Occipital lobe (tissue), 2 donors: ENCODE results near the gene P4HA2. TPM values are rescaled to one million over a fixed set of nuclear protein-coding genes. Genes with fewer than 3 reads are reported as not detected.

Source experiments
- DNase-seq: peaks from one replicate; lab custom pipeline; 2025; lab: John Stamatoyannopoulos, UW
- total RNA-seq: library from RNA; depleted of rRNA; stranded (reverse); fragments of >200 nt; gene quantifications from one replicate; pipeline ENCODE4 v1.2.3, GENCODE V29; 2014

P4HA2 gene
- total RNA-seq, 1 donor from 2014 or later = 15.3 TPM

GRCh38 chr5:132250547-132250946 lies 22.9 kb upstream of the P4HA2 start:
- no peak for DNase-seq

DNA sequence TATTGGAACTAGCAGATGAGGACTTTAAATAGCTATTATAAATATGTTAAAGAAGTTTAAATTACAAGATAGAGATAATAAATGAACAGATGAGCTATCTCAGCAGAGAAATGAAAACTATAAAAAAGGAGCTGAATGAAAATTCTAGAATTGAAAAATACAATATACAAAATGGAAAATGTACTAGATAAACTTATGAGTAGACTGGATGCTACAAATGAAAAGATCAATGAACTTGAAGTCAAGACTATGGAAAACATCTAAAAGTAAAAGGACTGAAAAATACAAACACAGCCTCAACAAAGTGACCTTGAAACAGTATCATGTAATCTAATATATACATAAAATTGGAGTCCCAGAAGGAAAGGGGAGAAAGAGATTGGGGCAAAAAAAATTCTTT lies 19.2 kb upstream of the P4HA2 start:
- no peak for DNase-seq

DNA sequence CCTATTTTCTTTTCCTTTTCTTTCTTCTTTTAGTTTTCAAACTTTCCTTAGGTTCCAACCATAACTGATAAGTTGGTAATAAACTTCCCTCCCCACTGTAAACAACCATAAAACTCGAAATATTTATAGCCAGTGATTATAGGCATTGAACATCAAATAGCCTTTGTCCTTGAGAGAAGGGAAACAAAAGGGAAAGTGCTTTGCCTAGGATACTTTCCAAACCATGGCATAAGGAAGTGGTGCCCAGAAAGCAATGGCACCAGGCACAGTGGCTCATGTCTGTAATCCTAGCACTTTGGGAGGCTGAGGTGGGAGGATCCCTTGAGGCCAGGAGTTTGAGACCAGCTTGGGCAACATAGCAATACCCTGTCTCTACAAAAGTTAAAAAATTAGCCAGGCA lies 17.9 kb upstream of the P4HA2 start:
- DNase-seq = no peak

- DNase-seq = no peak
These were observed 15.8 kb upstream of the P4HA2 start for GRCh38 chr5:132243366-132243977.

DNA sequence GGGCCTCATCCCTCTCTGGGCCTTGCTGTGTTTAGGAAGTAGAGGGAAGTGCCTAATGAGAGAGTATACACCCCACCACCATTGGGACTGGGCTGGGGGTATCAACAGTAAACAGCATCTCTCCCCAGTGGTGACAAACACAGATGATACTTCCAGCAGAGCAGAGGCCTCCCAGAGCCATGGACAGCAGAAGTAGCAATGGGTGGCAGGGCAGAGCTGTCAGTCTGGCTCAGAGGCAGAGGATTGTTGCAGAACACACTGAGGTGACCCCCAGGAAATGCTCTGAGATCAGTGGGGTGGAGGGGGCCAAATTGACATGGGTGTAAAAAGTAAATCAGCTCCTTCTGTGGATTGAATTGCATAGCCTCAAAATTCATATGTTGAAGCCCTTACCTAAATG lies 12.1 kb upstream of the P4HA2 start:
- DNase-seq = no peak

DNA sequence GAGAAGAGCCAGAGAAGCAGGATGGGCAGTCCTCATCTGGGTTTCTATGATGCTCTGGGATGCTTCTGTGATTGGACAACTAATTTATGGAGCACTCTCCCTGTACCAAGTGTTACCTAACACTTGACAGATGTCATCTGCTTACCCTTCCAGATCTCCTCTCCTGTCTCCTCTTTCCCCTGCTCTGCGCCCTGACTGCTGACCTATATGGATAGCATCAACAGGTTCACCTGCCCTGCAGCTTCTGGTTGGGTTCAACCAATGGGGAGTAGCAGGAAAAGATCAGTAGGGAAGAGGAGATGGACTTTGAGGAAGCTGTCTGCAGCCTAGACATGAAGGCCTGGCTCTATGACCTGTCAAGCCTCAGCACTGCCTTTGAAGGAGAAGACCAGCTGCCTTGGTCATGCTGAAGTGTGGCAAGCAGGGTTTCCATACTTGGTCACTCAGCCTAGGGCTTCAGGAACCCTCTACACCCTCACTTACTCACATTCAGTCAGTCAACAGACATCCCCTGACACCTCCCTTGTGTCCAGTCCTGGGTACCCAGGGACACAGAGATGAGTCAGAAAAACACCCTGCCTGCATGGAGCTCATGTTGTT lies 11.3 kb upstream of the P4HA2 start:
- no peak for DNase-seq

GRCh38 chr5:132238169-132238744 lies 10.6 kb upstream of the P4HA2 start:
- no peak for DNase-seq

- DNase-seq = no peak
These were observed 10.0 kb upstream of the P4HA2 start for GRCh38 chr5:132237670-132238069.

DNA sequence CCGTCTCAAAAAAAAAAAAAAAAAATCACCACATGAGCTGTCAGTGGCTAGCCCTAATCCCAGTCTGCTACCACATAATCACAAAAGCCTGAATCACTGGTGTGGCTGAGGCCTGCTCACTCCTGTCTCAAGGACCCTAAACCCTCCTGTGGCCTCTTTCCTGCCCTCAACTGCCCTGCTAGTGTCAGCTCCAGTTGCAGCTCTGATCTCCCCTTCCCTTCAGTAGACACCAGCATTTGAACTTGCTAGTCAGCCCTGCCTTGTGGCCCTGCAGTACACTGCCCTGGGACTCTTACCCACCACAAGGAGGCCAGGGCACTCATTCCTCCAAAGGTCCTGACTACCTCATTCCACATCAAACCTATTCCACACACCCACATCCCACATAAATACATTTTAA lies 9.5 kb upstream of the P4HA2 start:
- no peak for DNase-seq

GRCh38 chr5:132235340-132235739 lies 7.7 kb upstream of the P4HA2 start:
- DNase-seq = no peak

GRCh38 chr5:132234684-132235062 lies 7.0 kb upstream of the P4HA2 start:
- no peak for DNase-seq

GRCh38 chr5:132233811-132234683 lies 6.4 kb upstream of the P4HA2 start:
- no peak for DNase-seq

- DNase-seq = no peak
These were observed 5.4 kb upstream of the P4HA2 start for GRCh38 chr5:132233081-132233480.

DNA sequence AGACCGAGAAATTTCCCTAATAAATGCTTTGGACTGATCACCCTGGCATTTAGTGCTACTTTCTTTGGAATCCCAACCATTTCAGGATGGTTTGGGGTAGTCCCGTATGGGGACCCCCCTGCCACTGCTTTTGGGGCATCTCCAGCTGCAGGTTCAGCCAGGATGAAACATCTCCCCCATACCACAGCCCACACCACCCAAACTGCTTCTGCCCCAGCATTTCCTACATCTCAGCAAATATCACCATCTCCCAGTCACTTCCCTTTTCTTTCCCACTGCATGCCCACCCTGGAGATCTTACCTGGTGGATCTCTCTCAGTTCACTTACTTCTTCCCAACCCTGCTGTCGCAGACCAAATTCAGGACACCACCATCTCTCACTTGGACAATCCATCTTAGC lies 4.8 kb upstream of the P4HA2 start:
- DNase-seq = no peak

DNA sequence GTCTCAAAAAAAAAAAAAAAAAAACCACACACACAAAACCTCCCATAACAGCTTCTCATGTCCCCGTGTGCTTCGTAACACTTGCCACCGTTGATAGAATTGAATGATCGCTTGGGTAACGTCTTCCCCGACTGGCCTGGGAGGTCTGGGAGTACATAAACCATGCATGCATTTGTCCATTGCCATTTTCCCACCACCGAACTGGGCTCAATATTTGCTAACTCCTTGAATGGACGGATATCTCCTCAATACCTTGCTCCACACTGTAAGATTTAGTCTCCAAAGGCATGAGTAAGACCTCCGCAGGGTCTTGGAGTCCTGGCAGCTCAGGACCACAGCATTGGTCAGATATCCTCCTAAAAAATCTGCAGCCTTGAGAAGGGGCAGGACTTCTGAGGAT lies 3.2 kb upstream of the P4HA2 start:
- no peak for DNase-seq

- DNase-seq = no peak
These were observed 1.6 kb upstream of the P4HA2 start for GRCh38 chr5:132229236-132229635.

DNA sequence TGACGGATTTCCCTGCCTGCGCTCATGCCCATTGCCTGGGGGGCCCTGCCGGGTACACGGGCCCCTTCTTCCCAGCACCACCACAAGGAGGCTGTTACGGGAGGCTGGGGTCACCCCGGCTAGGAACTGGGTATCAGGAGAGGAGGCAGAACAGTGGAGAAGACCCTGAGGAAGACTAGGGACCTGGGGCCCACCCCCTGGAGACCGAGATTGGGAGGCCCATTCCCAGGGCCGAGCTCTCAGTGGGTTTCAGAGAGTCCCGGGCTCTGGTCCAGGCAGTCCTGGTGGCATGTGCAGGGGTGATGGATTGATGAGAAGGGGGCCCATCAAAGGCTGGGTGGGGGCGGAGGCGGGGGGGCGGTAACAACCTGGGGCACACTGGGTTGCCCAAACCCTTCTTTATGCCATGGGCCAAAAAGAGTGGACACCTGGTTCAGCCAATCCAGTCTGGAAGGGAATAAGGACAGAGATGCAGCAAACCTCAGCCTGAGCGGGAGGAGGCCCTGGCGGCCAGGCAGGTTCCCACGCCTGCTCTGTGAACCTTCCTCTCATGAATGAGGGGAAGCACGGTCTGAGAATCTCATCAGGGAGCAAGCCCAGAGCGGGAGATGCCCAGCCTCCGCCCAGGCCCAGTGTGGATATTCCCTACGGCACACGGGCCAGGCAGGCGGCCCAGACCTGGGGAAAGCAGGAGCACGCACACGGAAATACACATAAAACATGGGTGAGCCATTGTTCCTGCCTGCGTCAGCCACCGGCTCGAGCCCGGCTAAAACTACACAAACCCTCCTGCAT lies 785 bp upstream of the P4HA2 start:
- DNase-seq = no peak

GRCh38 chr5:132227235-132227484 lies 493 bp downstream of the P4HA2 start:
- DNase-seq = no peak

DNA sequence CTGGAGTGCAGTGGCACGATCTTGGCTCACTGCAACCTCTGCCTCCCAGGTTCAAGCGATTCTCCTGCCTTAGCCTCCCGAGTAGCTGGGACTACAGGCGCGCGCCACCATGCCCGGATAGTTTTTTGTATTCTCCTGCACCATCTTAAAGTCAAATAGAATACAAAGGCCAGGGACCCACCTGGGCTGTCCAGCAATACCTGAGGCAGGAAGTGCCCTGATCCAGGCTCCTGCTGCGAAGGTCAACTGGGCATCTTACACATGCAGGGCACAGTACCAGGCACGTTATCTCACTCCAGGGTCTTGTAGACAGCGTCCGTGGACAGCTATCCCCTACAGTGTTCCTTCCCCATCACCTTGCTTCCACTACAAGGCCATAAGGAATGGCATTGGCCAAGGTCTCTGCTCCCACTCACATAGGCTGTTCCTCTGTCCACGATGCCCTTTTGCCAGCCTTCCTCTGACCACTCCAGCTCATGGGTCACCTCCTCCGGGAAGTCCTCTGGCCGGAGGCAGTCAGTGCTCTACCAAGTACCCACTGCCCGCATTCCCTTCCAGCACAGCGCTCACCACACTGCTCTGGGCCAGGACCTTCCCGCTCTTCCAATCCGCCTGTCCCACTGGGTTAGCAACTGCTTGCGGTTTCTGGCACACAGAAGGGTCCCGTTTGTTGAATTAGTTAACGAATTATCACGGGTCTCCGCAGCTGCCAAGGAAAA lies 978 bp downstream of the P4HA2 start:
- DNase-seq = no peak

GRCh38 chr5:132225165-132226032 lies 2.3 kb downstream of the P4HA2 start:
- DNase-seq = peak; percentile 33
